H1 (cell line): ENCODE data around the gene MAPK4. TPM values are rescaled to one million over a fixed set of nuclear protein-coding genes. Genes with fewer than 3 reads are reported as not detected.

Source experiments
- CREB1 ChIP-seq: IDR thresholded peaks from 2 replicates; pipeline ENCODE4 v1.6.1; 2012; ENCODE audit warnings: inconsistent platforms
- HDAC6 ChIP-seq: IDR thresholded peaks from one replicate; pipeline ENCODE4 v1.7.1; 2012; ENCODE audit warnings: low read depth, mild to moderate bottlenecking, inconsistent platforms, low read length, moderate library complexity
- KDM4A ChIP-seq: IDR thresholded peaks from one replicate; pipeline ENCODE4 v1.7.1; 2012; ENCODE audit warnings: low read depth, mild to moderate bottlenecking, moderate library complexity, low read length, inconsistent platforms; ENCODE audit not compliant: severe bottlenecking
- TCF12 ChIP-seq: IDR thresholded peaks from 2 replicates; pipeline ENCODE4 v1.6.1; 2011; ENCODE audit warnings: low read depth, mild to moderate bottlenecking, low read length
- polyA plus RNA-seq, 7 experiments: library from polyadenylated mRNA; depleted of rRNA in 3 of 7; stranded (reverse) in 5 of 7; unstranded in 2 of 7; fragments of >200 nt in 5 of 7; fragments of 200-250 nt in 2 of 7; gene quantifications; 1 replicate in 5 of 7; 2 replicates in 1 of 7; 4 replicates in 1 of 7; pipeline versions ENCODE4 v1.2.1 to v1.2.3, GENCODE V29; 2011 to 2013; ENCODE audit warnings: missing spikeins in 2 of 7, mixed read lengths in 2 of 7
- total RNA-seq: library from RNA; stranded (reverse); fragmentation: NEBNext Ultra II Directional; extraction: Animal tissue kit (Norgen Biotek cat#: 25700); gene quantifications from 2 replicates; pipeline ENCODE4 v1.2.1, GENCODE V29; 2021

MAPK4 gene
- total and polyA plus RNA-seq, 2 of the 8 experiments (the other 6 are each of a cell fraction or from before 2014, with no cell fraction given) = 3.2 to 3.7 TPM

DNA sequence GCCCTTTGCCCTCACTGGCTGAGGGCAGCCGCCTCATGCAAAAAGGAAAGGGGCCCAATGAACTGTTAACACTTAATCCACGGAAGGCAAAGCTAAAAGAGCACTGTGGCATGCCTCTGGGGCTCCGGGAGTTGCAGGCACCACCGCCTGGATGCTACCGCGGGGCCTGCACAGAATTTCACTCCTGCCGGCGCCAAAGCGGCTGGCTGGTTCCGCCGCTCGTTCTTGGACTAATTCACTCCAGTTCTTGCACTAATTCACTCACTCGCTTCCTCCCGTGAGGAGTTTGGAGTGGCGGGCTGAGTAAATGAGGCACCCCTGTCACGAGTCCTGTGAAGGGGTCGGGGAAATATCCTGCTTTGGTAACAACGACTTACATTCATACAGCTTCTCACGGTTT, 14.0 kb upstream of the MAPK4 start (continued):
- TF ChIP-seq CREB1 = no peak
- TF ChIP-seq HDAC6 = no peak
- TF ChIP-seq TCF12 = no peak
- TF ChIP-seq KDM4A = no peak
